Upper lobe of left lung (tissue), 6 donors: ENCODE data around the gene MAP2K5. TPM values are rescaled to one million over a fixed set of nuclear protein-coding genes. Genes with fewer than 3 reads are reported as not detected.

Source experiments
- ATAC-seq, 2 donors: fragments of 200-7000 bp; cut with Tn5 transposase; one replicate each; pipeline ENCODE4 v1.9.1; 2022; ENCODE audit warnings: mild to moderate bottlenecking in 2 of 2, moderate library complexity in 2 of 2; ENCODE audit not compliant: low FRiP score in 2 of 2
- DNase-seq, 2 donors: peaks; one replicate each; pipeline ENCODE4 v3.0.0-alpha.2; 2019 to 2020
- H3K27ac ChIP-seq, 4 donors: fragments of 200-600 bp; sonication (generic); one replicate each; pipeline ENCODE4 v1.5.1; 2016 to 2019
- H3K27me3 ChIP-seq, 4 donors: fragments of 200-600 bp; sonication (generic); one replicate each; pipeline ENCODE4 v1.5.1; 2017 to 2019
- H3K36me3 ChIP-seq, 4 donors: fragments of 200-600 bp; sonication (generic); one replicate each; pipeline ENCODE4 v1.5.1; 2016 to 2019
- H3K4me1 ChIP-seq, 4 donors: fragments of 200-600 bp; sonication (generic); one replicate each; pipeline ENCODE4 v1.5.1; 2018 to 2019
- H3K4me3 ChIP-seq, 4 donors: fragments of 200-600 bp; sonication (generic); one replicate each; pipeline ENCODE4 v1.5.1; 2017 to 2019; ENCODE audit warnings: mild to moderate bottlenecking in 2 of 4, moderate library complexity in 1 of 4
- H3K9me3 ChIP-seq, 4 donors: fragments of 200-600 bp; sonication (generic); one replicate each; pipeline ENCODE4 v1.5.1; 2018 to 2019
- EP300 ChIP-seq, 4 donors: sonication (generic); formaldehyde crosslinking; IDR thresholded peaks; one replicate each; pipeline ENCODE4 v1.5.1; 2017; ENCODE audit warnings: antibody characterized with exemption in 4 of 4, control low read depth in 2 of 4
- POLR2A ChIP-seq, 4 donors: fragments of 450-650 bp; IDR thresholded peaks; one replicate each; pipeline ENCODE4 v1.5.1; 2016 to 2017; ENCODE audit warnings: antibody characterized with exemption in 4 of 4, mild to moderate bottlenecking in 2 of 4
- POLR2AphosphoS5 ChIP-seq, 2 donors: sonication (generic); formaldehyde crosslinking; IDR thresholded peaks; one replicate each; pipeline ENCODE4 v1.5.1; 2017; ENCODE audit warnings: antibody characterized with exemption in 2 of 2
- WGBS, 2 donors: methylation state at CpG; one replicate each; pipeline ENCODE4 v1.1.5; 2017 to 2018; 5-methylcytosine and 5-hydroxymethylcytosine counted together
- total RNA-seq, 6 donors: library from RNA; depleted of rRNA in 4 of 6; stranded (reverse); fragments of >200 nt in 4 of 6; gene quantifications; one replicate each; pipeline versions ENCODE4 v1.1.0 to v1.2.1, GENCODE V29; 2016 to 2021
- TF ChIP-seq, protein P1 (sequence below), 6 experiments: fragments of 450-650 bp in 4 of 6; fragments of 200-600 bp in 2 of 6; sonication (generic) in 2 of 6; IDR thresholded peaks; one replicate each; pipeline ENCODE4 v1.5.1; 2016 to 2019; ENCODE audit warnings: antibody characterized with exemption in 6 of 6
- donor health status: DM: no; HTN: no; CAD: no; lungs with moderate emphysema.
- donor health status: DM: no; HTN: yes; CAD: no; lungs with severe emphysema.

The MAP2K5 gene
- total RNA-seq, 6 donors from 2014 or later, result 7.8 to 25.6 (median 16.0) TPM

DNA sequence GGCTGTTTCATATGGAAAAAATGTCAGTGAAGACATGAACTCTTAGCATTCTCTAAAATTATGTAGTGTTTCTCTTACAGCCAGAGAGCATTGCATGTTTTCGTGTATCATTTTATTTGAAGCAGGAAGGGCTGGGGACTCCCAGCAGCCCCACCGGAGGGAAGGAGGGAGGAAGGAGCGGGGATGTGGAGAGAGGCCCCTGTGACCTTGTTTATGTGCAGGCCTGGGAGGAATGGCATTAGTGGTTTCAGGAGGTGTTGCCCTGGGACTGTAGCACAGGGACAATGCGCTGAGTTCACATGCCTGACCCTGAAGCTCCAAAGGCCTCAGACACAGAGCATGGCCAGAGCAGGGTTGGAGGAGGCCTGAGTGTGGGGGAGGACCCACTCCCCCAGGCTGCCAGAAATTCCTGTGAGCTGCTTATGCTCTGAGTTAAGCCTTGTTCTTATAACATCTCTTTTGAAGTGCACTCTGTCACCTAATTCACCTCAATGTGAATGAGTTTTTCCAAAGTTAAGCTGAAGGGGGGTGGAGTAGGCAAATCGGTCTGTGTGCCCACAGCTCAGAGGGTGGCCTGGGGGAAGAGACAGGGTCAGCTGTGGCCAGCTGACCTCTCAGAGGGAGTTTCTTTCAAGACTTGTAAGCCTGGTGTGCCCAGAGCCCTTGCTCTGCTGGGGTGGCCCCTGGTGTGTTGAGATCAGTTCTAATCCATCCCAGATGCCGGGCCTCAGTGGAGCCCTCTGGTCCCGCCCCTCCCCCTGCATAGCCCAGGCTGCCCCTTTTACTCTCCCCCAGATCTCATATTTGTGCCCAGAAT is 301.3 kb downstream of the MAP2K5 start:
- Histone ChIP-seq H3K9me3 (no peaks in the 10 kb centered on the region), H3K27ac (peak overlapping the region in 3 of 4 donors; percentile 10 to 32 (median 16)), H3K36me3 (no peaks in the 10 kb centered on the region), H3K4me1 (peaks cover 15 to 20% (median 18%) of the 10 kb centered on the region in 4 donors), H3K27me3 (no peaks in the 10 kb centered on the region), H3K4me3 (no peak overlapping the region)
- ATAC-seq (peak in 1 of 2 donors; percentile 70), DNase-seq (no peak)
- WGBS, 2 donors, result 73 to 76% methylated on average over 7 of the region's 7 CpGs
- no peak for TF ChIP-seq POLR2A (IDR thresholded peaks at IDR 0.05)
- TF ChIP-seq POLR2AphosphoS5 (IDR thresholded peaks at IDR 0.05), result no peak
- TF ChIP-seq, protein P1, sequence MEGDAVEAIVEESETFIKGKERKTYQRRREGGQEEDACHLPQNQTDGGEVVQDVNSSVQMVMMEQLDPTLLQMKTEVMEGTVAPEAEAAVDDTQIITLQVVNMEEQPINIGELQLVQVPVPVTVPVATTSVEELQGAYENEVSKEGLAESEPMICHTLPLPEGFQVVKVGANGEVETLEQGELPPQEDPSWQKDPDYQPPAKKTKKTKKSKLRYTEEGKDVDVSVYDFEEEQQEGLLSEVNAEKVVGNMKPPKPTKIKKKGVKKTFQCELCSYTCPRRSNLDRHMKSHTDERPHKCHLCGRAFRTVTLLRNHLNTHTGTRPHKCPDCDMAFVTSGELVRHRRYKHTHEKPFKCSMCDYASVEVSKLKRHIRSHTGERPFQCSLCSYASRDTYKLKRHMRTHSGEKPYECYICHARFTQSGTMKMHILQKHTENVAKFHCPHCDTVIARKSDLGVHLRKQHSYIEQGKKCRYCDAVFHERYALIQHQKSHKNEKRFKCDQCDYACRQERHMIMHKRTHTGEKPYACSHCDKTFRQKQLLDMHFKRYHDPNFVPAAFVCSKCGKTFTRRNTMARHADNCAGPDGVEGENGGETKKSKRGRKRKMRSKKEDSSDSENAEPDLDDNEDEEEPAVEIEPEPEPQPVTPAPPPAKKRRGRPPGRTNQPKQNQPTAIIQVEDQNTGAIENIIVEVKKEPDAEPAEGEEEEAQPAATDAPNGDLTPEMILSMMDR (IDR thresholded peaks at IDR 0.05), result no peak
- TF ChIP-seq EP300 (IDR thresholded peaks at IDR 0.05), result no peak

DNA sequence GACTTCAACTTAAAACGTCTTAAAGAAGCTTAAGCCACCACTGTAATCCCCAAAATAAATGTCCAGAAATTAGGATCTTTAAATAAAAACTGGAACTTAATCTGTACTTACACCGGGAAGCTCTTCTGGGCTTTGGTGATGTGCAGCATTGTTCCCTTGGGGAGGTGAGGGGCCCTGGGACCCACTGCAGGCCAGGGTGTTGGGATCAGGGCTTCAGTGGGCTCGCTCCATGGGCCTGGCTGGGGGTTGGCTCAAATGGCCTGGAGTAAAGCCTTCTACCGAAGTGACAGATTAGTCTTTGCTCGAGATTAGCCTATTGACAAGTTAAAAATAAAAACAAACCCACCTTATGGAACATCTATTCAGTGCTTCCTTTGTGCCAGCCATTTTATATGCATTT is 303.5 kb downstream of the MAP2K5 start:
- Histone ChIP-seq H3K4me3 (no peak overlapping the region), H3K27me3 (no peaks in the 10 kb centered on the region), H3K36me3 (no peaks in the 10 kb centered on the region), H3K4me1 (peaks cover 5 to 17% (median 7%) of the 10 kb centered on the region in 4 donors), H3K27ac (no peak overlapping the region), H3K9me3 (no peaks in the 10 kb centered on the region)
- DNase-seq (no peak), ATAC-seq (no peak)
- TF ChIP-seq POLR2AphosphoS5 (IDR thresholded peaks at IDR 0.05), result no peak
- no peak for TF ChIP-seq EP300 (IDR thresholded peaks at IDR 0.05)
- no peak for TF ChIP-seq POLR2A (IDR thresholded peaks at IDR 0.05)
- TF ChIP-seq, protein P1 (IDR thresholded peaks at IDR 0.05), result no peak
- WGBS, 2 donors, result 91 to 92% methylated on average over 5 of the region's 5 CpGs

DNA sequence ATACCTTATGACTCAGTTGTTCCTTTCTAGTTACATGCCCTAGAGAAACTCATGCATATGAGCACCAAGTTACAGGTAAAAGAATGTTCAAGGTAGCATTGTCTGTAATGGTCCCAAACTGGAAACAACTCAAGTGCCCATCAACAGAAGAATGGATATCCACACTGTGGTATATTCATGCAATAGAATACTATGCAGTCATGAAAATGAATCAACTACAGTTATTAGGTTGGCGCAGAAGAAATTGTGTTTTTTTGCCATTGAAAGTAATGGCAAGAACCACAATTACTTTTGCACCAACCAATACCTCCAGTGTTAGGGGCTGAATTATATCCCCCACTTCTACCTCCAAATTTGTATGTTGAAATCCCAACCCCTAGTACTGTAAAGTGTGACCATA is 307.0 kb downstream of the MAP2K5 start:
- ATAC-seq, result no peak
- Histone ChIP-seq H3K27ac (no peak overlapping the region), H3K4me1 (peaks cover 0 to 8% (median 0%) of the 10 kb centered on the region in 4 donors), H3K9me3 (no peaks in the 10 kb centered on the region), H3K4me3 (no peak overlapping the region), H3K27me3 (no peaks in the 10 kb centered on the region), H3K36me3 (no peaks in the 10 kb centered on the region)
- 100% methylated on average over 1 of the region's 1 CpG for WGBS, 2 donors
- TF ChIP-seq, protein P1 (IDR thresholded peaks at IDR 0.05), result no peak
- TF ChIP-seq POLR2AphosphoS5 (IDR thresholded peaks at IDR 0.05), result no peak
- no peak for TF ChIP-seq EP300 (IDR thresholded peaks at IDR 0.05)
- TF ChIP-seq POLR2A (IDR thresholded peaks at IDR 0.05), result no peak
- no peak for DNase-seq

DNA sequence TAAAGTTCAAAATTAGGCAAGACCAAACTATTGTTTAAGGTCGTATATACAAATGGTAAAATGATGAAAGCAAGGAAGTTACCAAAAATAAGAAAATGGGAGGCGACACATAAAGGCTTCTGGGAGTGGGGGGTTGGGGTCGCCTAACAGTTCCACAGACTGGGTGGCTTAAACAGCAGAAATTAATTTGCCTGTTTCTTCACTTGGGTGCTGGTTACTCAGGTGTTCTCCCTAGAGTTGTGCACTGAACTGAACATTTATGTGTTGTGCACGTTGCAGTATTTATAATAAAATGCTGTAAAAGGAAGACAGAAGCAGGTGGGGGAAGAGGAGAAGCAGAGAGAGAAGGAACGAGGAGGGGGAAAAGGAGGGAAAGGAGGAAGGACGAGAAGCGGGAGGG is 307.8 kb downstream of the MAP2K5 start:
- H3K4me3 ChIP-seq, result no peak overlapping the region
- TF ChIP-seq, protein P1 (IDR thresholded peaks at IDR 0.05), result no peak
- TF ChIP-seq POLR2AphosphoS5 (IDR thresholded peaks at IDR 0.05) (no peak), POLR2A (IDR thresholded peaks at IDR 0.05) (no peak)
- ATAC-seq, result no peak
- no peaks in the 10 kb centered on the region for H3K27me3 ChIP-seq
- H3K4me1 ChIP-seq, result peaks cover 0 to 8% (median 0%) of the 10 kb centered on the region in 4 donors
- 41 to 43% methylated on average over 7 of the region's 7 CpGs for WGBS, 2 donors
- no peaks in the 10 kb centered on the region for H3K36me3 ChIP-seq
- H3K27ac ChIP-seq, result no peak overlapping the region
- no peak for DNase-seq
- no peaks in the 10 kb centered on the region for H3K9me3 ChIP-seq
